GM04503 (cell line): ENCODE data around the gene RTP3.
"Not testable (repeated sequence)": the region's sequence is repeated elsewhere in the genome, so short reads cannot be mapped to it uniquely, and the experiment has no call there.

Experiments used
- DNase-seq: peaks from one replicate; pipeline ENCODE4 v3.0.0-alpha.2; 2012; ENCODE audit warnings: low read depth

RTP3 gene

DNA sequence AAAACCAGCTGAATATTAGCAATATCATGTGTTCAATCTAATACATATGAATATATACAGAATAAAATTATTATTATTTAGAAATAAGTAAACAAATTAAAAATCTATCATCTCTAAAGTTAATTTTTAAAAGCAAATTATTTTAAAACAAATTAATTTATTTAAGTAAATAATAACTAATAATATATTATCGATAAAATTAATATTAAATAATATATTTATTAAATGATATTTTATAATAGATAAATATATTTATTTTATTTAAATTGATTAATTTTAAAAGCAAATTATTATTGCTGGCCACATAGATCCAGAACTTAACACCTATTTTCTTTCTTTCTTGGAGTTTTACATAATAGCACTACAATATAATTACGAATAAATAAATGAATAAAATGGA is 22.2 kb downstream of the RTP3 start:
- DNase-seq = no peak

DNA sequence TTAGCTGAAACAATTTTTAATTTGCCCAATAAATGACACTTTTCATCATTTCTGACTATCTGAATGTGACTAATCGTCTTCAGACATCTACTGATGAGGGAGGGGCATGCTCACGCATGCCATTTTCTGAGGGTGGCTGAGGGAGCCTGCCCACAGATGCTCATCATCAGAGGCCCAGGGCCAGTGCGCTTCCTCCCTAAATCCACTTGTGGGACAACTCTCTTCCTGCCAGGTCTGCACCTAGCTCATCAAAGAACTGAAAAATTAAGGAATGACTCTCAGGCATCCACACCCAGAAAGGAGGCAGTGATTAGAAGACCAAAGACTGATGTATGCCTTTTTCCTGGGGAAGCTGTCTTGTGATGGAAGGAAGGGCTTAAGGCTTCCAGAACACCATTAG is 22.8 kb downstream of the RTP3 start:
- no peak for DNase-seq

DNA sequence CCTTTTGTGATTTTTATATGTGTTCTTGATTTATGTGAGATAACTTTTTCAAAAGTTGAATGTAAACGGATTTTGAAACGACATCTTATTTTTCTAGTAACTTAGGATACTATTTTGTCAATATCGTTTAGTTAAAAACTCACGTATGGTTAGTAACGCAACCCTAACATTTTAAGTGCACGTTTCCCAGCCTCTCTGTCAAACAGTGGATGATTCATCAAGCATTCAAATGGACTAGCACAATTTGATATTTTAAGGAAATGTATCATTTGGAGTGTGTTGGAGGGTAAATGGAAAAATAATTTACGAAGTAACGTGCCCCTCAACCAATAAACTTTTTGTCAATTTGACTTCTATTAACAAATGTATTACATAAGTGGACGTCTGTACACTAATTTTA is 23.3 kb downstream of the RTP3 start:
- DNase-seq = no peak

DNA sequence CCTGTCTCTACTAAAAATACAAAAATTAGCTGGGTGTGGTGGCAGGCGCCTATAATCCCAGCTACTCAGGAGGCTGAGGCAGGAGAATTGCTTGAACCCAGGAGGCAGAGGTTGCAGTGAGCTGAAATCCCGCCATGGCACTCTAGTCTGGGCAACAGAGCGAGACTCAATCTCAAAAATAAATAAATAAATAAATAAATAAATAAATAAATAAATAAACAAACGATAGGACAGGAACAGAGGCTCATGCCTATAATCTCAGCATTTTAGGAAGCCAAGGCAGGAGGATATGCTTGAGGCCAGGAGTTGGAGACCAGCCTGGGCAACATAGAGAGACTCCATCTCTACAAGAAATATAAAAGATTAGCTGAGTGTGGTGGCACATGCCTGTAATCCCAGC is 24.4 kb downstream of the RTP3 start:
- not testable (repeated sequence) for DNase-seq

DNA sequence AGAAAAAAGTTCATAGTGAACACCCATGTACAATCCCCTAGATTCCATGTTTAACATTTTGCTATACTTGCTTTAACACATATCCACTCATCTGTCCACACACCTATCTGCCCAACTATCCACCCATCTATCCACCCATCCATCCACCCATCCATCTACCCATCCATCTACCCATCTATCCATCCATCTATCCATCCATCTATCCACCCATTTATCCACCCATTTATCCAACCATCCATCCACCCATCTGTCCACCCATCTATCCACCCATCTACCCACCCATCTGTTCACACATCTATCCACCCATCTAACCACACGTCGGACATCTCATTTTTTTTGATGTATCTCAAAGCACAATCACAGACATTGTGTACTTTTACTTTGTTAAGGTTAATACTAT is 25.8 kb downstream of the RTP3 start:
- no peak for DNase-seq

DNA sequence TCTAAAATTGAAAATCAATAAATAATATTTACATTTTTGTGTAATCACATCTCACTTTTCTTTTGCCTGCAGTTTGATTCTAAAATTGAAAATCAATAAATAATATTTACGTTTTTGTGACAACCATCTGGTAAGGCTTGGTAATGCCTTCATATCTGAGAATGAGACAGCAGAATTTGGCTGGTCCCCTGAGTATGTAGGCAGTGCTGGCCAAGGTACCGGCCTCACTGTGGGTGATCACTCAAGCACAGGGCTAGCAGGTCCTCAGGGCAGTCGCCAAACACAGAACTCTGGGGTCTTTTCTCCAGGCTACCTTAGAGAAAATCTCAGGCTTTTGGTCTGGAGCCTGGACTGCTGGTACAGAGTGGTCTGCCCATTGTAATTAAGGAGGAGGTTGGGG is 26.2 kb downstream of the RTP3 start:
- DNase-seq = no peak

DNA sequence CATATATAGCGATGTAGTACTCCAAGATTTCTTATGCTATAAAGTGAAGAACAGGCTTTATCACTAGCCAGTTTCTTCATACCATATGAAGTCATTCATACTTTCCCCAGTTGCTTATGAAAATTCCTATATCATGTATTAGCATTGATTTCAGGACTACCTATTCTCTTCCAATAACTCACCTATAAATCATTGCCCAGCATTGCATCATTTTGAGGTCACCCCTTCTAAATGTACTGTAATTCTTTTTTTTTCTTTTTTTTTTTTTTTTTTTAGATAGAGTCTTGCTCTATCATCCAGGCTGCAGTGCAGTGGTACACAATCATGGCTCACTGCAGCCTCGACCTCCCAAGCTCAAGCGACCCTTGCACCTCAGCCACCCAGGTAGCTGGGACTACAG is 27.1 kb downstream of the RTP3 start:
- no peak for DNase-seq

DNA sequence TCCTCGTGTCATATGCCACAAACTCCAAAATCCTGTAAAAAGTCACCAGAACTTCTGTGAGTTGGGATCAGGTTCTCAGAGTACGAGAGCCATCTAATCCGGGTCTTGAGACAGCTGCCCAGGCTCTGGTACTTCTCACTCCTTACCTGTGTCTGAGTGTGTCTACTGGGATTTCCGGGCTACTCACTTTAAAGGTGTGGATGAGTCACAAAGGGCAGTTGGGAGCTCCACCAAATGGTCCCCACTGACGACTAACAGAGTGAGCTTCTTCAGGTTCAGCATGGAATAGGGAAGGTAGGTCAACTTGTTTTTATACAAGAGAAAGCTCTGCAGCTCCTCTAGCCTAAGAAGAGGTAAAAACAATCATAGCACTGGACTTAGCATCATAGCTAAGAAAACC is 29.5 kb downstream of the RTP3 start:
- DNase-seq = no peak

DNA sequence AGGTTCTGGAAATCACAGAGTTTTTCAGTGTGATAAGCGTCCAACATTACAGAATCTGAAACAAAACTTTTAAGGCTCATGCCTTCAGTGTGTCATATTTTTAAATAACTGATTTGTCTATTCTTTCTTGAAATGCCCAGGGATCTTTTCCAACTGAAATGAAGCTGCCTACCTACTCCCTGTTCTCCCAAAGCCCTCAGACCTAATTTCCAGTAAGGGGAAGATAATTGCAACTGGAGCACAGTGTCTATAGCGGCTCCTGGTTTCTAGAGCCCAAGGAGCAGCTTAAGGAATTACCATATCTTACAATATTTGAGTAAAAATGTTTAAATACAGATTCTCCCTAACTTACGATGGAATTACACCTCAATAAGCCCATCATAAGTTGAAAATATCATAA is 35.3 kb downstream of the RTP3 start:
- DNase-seq = no peak

DNA sequence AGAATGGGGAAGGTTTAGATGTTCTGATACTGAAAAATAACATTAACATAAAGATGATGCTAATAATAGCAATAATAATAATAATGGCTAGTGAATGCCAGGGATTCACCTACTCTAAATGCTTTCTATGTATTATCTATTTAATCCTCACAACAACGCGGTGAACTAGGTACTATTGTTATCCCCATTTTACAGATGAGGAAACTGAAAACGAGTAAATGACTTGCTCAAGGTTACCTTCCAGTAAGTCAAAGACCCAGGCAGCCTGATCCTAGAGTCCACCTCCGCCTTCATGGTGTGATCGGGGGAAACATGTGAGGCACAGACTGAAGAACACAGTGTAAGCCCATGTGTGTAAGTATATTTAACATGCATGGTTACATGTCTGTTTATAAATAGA is 38.0 kb downstream of the RTP3 start:
- no peak for DNase-seq

DNA sequence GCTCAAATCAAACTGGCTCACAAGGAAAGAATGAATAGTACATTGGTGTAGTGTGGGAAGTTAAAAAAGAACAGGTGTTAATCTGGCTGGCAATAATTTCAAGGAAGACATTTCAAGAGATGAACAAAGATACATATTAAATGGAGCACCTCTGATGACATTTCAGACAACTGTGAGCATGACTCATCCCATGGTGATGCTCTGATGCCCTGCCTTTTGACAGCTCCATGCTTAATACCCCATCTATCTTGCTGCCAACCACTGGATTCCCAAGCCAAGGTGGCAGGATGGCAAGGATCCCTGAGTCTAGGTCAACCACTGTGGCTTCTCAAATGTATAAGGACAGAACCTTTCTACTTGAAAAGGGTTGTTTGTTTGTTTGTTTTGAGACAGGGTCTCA is 39.0 kb downstream of the RTP3 start:
- DNase-seq = no peak

DNA sequence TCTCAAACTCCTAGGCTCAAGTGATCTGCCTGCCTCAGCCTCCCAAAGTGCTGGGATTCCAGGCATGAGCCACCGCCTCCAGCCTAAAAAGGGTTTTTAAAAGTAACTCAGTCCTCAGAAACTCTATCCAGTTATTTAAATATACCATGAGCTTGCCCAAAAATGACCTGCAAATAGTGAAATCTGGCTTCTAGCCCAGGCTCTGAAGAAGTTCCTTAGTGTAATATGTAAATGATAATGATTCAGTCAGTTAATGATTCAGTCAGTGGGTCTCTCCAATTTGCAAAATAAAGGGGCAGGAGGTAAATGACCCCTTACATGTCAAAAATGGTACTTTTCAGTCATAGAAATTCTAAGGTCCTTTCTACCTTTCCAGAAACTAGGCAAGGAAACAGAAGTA is 39.5 kb downstream of the RTP3 start:
- DNase-seq = no peak

DNA sequence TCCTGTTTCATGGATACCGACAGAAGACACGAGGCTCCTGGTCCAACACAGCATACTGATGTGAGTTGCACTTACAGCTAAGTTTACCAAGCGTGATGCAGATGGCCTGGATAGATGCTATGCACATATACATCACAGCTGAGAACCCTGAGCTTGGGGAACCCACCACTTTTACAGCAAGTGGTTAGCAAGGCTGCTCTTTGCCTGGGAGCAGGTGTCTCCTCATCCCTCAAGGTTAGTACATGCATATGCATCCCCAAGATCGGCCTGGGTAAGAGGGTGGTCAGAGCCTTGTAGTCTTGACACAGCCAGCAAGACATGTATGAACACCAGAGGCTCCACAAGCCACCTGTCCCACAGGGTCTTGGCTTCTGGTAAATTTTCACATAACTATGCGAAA is 40.0 kb downstream of the RTP3 start:
- no peak for DNase-seq

DNA sequence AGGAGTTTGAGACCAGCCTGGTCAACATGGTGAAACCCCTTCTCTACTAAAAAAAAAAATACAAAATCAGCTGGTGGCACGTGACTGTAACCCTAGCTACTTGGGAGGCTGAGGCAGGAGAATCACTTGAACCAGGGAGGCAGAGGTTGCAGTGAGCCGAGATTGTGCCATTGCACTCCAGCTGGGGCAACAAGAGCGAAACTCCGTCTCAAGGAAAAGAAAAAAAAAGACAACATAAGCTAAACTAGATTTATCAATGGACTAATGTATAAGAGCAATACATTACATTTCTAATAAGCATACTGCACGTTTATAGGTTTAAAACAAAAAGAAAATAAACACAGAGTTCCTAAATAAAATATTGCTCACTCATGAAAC is 40.6 kb downstream of the RTP3 start:
- DNase-seq = not testable (repeated sequence)

DNA sequence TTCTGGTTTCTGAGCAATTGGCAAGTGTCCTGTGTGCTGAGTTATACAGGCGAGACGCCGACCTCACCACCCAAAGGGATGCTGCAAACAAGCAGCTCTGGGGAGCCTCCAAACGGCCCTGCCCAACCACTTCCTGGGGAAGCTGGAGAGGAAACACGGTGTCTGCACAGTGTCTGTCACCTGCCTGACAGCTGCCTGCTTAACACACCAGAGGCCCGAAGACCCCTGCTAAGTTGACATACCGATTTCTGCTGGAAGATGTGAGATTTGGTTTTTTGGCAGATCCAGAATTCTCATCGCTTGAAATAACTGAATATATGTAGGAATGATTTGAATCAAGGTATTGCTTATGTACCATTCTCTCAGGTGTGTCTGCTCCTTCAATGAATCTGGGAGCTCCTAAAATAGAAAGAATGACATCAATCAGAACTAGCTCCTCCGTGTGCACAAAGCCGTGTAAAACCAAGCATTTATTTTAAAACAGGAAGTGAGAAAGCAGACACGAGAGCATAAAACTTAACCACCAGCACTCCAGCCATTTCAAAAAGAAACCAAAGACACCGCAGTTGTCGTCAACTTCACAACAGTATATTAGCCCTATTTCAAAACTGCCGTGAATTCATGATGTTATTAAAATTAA is 41.1 kb downstream of the RTP3 start:
- peak; percentile 35 for DNase-seq

DNA sequence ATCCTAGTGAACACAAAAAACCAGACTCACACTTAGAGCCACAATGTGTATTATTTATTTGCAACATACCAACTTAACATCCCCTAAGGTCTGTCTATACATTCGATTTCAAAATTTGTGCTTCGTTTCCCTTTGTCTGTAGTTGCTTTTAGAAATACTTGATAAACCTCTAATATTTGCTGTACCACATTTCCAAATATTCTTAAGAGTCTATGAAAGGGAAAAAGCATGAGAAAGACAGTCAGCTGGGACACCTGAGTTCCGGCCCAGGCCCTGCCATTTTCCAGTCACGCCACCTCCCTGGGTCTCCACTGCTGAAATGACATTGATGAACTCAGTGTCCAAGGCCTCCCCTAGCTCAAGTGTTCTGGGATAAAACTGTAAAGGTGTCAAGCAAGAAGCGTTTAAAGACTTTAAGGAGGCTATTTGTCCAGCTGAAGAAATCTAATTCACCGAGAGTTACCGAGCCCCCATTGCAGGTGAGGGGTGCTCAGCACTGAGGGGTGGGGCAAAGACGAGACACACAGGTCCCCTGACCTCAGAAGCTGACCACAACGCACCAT is 41.7 kb downstream of the RTP3 start:
- DNase-seq = no peak

DNA sequence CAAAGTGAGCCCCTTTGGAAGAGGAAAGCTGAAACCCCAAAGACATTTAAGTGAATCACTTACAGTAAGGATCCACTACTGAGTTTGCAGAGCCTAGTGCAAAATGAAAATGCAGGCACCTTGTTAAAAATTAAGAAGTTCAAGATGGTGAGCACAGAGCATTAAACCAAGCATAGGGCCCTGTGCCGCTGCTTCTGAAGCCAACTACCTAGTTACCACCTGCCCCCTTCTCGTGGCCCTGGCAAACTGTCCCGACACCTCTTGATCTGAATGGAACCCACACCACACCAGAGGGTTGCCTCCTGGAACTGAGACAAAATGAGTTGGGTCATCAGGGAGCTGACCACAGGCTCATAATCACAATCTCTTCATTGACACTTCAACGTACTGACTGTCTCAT is 42.8 kb downstream of the RTP3 start:
- no peak for DNase-seq

DNA sequence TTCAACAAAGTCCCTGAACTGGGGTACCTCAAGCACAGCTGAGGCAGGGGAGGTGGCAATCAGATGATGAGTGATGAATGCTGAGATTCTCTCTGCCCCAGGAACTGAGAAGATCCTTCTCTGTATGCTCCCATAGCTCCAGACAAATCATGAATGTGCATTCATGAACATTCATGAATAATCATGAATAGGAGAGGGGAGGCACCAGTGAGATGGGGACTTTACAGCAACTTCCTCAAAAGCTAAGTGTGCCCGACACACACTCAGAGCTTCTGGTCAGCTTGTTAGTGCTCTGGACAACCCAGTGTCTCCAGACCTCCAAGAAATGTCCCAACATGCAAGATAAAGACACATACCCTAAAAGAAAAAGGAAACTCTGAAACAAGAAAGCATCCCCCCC is 44.1 kb downstream of the RTP3 start:
- no peak for DNase-seq

DNA sequence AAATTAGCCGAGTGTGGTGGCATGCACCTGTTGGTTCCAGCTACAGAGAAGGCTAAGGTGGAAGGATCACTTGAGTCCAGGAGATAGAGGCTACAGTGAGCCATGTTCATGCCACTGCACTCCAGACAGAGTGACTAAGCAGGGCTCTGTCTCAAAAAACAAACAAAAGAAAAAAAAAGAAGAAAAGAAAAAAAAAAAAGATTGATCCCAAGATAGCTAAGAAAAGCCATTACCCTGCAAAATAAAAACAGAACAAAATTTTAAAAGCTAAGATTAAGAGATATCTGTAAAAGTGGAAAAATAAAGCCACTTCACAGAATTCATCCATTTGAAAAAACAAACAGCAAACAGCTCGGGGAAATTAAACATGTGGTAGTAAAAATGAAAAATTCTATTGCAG is 44.6 kb downstream of the RTP3 start:
- DNase-seq = no peak

DNA sequence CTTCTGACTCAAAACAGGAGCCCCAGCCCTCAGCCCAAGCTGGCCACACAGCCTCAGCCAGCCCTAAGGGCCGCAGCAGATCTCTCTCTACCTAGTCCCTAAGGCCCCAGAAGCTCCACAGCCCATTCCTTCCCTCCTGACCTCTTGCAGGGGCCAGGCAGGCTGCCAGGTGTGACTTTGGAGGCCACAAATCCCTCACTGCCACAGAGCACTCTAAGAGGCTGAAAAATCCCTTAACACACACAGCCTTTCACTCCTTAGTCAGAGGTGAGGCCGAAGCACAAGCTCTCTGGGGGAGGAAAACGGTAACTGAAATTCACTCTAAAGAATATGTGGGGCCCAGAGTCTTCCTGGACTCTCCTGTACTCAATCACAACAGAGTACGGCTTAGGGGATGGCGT is 45.0 kb downstream of the RTP3 start:
- DNase-seq = no peak

DNA sequence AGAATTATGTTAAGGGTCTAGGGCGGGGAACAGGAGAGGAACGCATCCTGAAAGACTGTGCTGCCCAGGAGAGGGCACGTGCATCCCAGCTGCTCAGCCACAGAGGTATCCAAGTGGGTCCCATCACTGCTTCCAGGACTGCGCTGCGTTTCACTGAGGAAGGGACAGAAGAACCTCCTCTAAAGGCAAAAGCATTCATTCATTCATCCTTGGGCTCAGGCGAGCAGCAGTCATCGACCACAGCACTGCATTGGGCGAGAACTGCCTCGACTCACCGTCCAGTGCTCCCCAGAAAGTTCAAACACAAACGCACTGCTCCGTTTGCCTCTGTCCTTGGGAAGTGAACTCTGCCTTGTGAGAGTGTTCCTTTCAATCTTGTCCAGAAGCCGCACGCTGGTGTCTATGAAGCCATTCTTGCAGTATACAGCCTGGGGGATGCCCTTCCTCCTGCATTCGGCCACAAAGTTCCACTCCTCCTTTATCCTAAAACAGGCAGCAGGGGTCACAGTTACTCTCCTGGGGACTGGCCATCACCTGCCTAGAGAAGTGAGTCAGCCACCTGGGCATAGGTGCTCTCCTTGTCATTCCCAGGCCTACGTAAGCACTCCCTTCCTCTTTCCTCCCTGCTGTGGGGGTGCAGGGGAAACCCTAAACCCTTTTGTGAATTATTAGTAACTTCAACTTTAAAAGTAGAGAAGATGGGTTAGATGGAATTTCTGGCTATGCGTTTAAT is 47.2 kb downstream of the RTP3 start:
- no peak for DNase-seq

DNA sequence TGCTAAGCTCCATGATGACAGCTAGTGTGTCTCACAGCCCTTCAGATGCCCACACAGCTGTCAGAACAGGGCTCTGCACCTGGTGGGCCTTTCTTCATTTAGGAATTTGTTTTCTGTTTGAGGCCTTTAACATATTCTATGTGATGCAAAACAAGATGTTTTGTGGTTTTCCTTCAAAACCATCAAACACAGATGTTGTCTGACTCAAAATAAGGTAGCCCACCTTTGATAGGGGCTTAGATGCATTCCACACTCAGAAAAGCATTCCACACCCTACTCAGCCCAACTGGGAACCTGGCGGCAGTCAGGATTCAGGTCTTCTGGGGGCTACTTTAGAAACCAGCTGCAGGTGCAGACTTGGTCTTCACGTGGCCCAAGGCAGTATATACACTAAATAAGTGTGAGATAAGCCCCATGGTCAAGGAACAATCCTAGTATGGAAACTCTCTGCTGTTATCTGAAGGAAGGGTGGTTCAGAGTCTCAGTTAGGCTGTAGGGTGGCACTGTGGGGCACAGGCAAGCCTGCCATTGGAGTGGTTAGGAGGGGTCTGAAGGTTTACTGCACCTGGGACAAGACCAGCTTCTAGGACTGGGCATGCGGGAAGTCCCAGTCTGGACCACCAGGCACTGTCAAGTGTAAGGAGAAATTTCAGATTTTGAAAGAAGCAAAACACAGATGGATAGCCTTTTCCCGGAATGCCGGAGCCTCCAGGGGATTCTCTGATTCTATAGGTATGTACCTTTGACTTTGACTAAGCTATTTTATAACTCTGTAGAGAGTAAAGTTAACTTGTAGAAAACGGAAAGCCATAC is 48.2 kb downstream of the RTP3 start:
- no peak for DNase-seq

DNA sequence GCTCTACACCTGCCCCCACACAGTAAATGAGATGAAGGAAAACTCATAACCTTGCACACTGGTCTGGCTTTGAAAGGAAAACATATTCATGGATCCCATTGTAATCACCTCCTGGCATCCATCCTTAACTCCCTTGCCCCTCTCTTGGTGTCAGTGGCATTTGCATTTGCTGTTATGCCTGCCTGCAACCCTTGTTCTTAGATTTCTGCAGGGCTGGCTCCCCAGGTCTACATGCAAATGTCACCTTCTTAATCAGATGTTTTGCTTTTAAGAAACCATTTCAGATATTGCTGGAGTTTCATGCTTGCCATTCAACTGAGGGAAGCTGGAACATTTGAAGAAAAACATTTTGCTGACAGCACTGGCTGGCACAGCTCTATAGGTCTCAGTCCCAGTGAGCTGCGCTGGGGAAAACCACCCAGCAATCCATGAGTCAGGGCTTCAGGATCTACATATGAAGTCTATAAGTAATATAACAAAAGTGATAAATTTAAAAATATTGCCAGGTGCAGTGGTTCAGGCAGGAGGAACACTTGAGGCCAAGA is 49.2 kb downstream of the RTP3 start:
- DNase-seq = no peak
